SU-DHL-6 (cell line): ENCODE data around the gene NEGR1.

Source experiments
- EZH2phosphoT487 ChIP-seq: fragments of 200-600 bp; sonication (generic), shearing (Covaris generic); conservative IDR thresholded peaks from 2 replicates; pipeline ENCODE4 v1.6.1; 2018; ENCODE audit warnings: mild to moderate bottlenecking, antibody characterized with exemption, low read length, moderate library complexity, mixed read lengths
- TF ChIP-seq, protein P1 (sequence below): fragments of 200-600 bp; sonication (generic); IDR thresholded peaks from one replicate; pipeline ENCODE4 v1.5.1; 2017; ENCODE audit warnings: antibody characterized with exemption, mild to moderate bottlenecking, low read length, moderate library complexity; ENCODE audit not compliant: insufficient read depth, poor library complexity, severe bottlenecking

- TF ChIP-seq, protein P1, sequence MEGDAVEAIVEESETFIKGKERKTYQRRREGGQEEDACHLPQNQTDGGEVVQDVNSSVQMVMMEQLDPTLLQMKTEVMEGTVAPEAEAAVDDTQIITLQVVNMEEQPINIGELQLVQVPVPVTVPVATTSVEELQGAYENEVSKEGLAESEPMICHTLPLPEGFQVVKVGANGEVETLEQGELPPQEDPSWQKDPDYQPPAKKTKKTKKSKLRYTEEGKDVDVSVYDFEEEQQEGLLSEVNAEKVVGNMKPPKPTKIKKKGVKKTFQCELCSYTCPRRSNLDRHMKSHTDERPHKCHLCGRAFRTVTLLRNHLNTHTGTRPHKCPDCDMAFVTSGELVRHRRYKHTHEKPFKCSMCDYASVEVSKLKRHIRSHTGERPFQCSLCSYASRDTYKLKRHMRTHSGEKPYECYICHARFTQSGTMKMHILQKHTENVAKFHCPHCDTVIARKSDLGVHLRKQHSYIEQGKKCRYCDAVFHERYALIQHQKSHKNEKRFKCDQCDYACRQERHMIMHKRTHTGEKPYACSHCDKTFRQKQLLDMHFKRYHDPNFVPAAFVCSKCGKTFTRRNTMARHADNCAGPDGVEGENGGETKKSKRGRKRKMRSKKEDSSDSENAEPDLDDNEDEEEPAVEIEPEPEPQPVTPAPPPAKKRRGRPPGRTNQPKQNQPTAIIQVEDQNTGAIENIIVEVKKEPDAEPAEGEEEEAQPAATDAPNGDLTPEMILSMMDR = no peak
- no peak for TF ChIP-seq EZH2phosphoT487
These were observed 263.8 kb downstream of the NEGR1 start for GRCh38 chr1:72018562-72018961.
